Heart left ventricle (tissue), 13 donors: ENCODE measurements around the gene HIKESHI.

Experiments
- POLR2A ChIP-seq, 2 donors: fragments of 450-650 bp; IDR thresholded peaks; one replicate each; pipeline ENCODE4 v1.6.1; 2017; ENCODE audit warnings: antibody characterized with exemption in 2 of 2, mild to moderate bottlenecking in 2 of 2, moderate library complexity in 2 of 2
- TF ChIP-seq, protein P1 (sequence below), 12 donors: fragments of 200-600 bp; sonication (generic) in 4 of 12; IDR thresholded peaks; one replicate each; pipeline versions ENCODE4 v1.5.0 to v1.8.0; 2018 to 2022; ENCODE audit warnings: antibody characterized with exemption in 12 of 12, mild to moderate bottlenecking in 5 of 12
- donor health status: ischemic (EF 13 %, LVEDD 7.1; RV severe dilation, severe dysfunction).
- donor health status: DM: no; HTN: yes; CAD: no.
- donor health status: DM: no; HTN: no; CAD: no.
- donor health status: ischemic (EF 25% LVEDD 6.9; RV normal size, moderate dysfunction).
- donor health status: ischemic (EF 25% LVEDD 5.7; RV mildly dilated, moderate dysfunction).
- donor health status: ischemic (EF 35%, LVEDD 5.7; RV mildly dilated, moderate dysfunction).
- donor health status: nonischemic (EF 11% LVEDD 7.7; RV severe dilation, severe dysfunction).
- donor health status: DM: yes; HTN: yes; CAD: no.
- donor health status: PGD.
- donor health status: ischemic (EF 29% LVEDD 5.4; RV normal size, mild dysfunction).
- donor health status: nonischemic (EF 23%, LVEDD 6.1; RV moderate dilation, normal function).

DNA sequence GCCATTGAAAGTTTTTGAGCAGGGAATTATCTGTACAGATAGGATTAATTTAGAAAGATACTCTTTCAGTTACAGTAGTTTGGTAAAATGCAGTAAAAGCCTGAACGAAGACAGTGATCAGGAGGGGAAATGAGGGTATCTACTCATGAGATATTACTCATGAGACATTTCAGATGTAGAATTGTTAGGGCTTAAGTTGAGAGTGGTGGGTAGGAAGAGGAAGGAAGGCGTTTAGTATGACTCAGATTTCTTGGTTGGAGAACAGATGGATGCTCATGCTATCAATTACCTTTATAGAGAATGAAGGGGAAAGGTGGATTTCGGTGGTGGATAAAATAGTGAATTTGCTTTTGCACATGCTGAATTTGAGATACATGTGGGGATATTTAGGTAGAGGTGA lies 88.4 kb downstream of the HIKESHI start:
- TF ChIP-seq, protein P1, sequence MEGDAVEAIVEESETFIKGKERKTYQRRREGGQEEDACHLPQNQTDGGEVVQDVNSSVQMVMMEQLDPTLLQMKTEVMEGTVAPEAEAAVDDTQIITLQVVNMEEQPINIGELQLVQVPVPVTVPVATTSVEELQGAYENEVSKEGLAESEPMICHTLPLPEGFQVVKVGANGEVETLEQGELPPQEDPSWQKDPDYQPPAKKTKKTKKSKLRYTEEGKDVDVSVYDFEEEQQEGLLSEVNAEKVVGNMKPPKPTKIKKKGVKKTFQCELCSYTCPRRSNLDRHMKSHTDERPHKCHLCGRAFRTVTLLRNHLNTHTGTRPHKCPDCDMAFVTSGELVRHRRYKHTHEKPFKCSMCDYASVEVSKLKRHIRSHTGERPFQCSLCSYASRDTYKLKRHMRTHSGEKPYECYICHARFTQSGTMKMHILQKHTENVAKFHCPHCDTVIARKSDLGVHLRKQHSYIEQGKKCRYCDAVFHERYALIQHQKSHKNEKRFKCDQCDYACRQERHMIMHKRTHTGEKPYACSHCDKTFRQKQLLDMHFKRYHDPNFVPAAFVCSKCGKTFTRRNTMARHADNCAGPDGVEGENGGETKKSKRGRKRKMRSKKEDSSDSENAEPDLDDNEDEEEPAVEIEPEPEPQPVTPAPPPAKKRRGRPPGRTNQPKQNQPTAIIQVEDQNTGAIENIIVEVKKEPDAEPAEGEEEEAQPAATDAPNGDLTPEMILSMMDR (IDR thresholded peaks at IDR 0.05), result no peak
- TF ChIP-seq POLR2A (IDR thresholded peaks at IDR 0.05), result no peak
